Naive thymus-derived CD8-positive, alpha-beta T cell (primary cell): ENCODE results near the gene LDAH. TPM values are rescaled to one million over a fixed set of nuclear protein-coding genes. Genes with fewer than 3 reads are reported as not detected.

Source experiments
- ATAC-seq, 2 donors: fragments of 150-1000 bp; cut with Tn5 transposase in 1 of 2; sonication (Bioruptor Pico), chemical (Tn5 transposase) in 1 of 2; 1 replicate in 1 of 2; 2 replicates in 1 of 2; pipeline ENCODE4 v1.10.0; 2021; ENCODE audit warnings: mild to moderate bottlenecking in 2 of 2, moderate library complexity in 2 of 2
- POLR2A ChIA-PET: fragments of 350-600 bp; sonication (Branson Sonifier 250); formaldehyde crosslinking; loops from one replicate; lab custom pipeline; 2021; ENCODE audit warnings: antibody characterized with exemption; lab: Charles Lee
- DNase-seq, 10 donors: peaks; one replicate each; pipeline versions ENCODE4 v3.0.0 to v3.0.0-alpha.2; 2020 to 2022
- H3K27ac Mint-ChIP-seq, 10 donors: one replicate each; pipeline ENCODE4 v1.8.0; 2020 to 2022; ENCODE audit warnings: mild to moderate bottlenecking in 10 of 10, mixed read lengths in 10 of 10, moderate library complexity in 4 of 10, inconsistent platforms in 1 of 10
- H3K27me3 Mint-ChIP-seq, 5 donors: one replicate each; pipeline ENCODE4 v1.8.0; 2021 to 2022; ENCODE audit warnings: mixed read lengths in 5 of 5
- H3K36me3 Mint-ChIP-seq, 3 donors: one replicate each; pipeline ENCODE4 v1.8.0; 2020 to 2022; ENCODE audit warnings: mixed read lengths in 3 of 3, mild to moderate bottlenecking in 2 of 3, inconsistent platforms in 1 of 3
- H3K4me1 Mint-ChIP-seq, 4 donors: one replicate each; pipeline ENCODE4 v1.8.0; 2021 to 2022; ENCODE audit warnings: mixed read lengths in 4 of 4
- H3K4me3 Mint-ChIP-seq, 10 donors: one replicate each; pipeline ENCODE4 v1.8.0; 2020 to 2022; ENCODE audit warnings: mild to moderate bottlenecking in 10 of 10, mixed read lengths in 10 of 10, moderate library complexity in 6 of 10, inconsistent platforms in 1 of 10
- H3K9me3 Mint-ChIP-seq, 9 donors: one replicate each; pipeline ENCODE4 v1.8.0; 2020 to 2022; ENCODE audit warnings: mixed read lengths in 9 of 9, mild to moderate bottlenecking in 3 of 9, inconsistent platforms in 1 of 9, moderate library complexity in 1 of 9
- polyA plus RNA-seq, 3 donors: library from polyadenylated mRNA; unstranded; fragments of 300-500 nt; fragmentation: Illumina TruSeq; gene quantifications; one replicate each; pipeline ENCODE4 v1.2.3, GENCODE V29; 2021
- total RNA-seq, 8 experiments: library from RNA in 2 of 8; stranded (reverse) in 2 of 8; gene quantifications; one replicate each; pipeline ENCODE4 v1.2.3 and lab custom pipeline; 2021 to 2026

The LDAH gene
- total and polyA plus RNA-seq, 5 experiments from 2014 or later, result 10.1 to 19.7 (median 11.3) TPM

- DNase-seq, result no peak
- peak overlapping the region in 3 of 10 donors; percentile 29 to 62 (median 59) for H3K27ac Mint-ChIP-seq
- peaks cover 0 to 42% (median 7%) of the 10 kb centered on the region in 3 donors for H3K36me3 Mint-ChIP-seq
- H3K9me3 Mint-ChIP-seq, result no peaks in the 10 kb centered on the region
- POLR2A ChIA-PET, result interaction anchor here (1.2 to 3.3 kb wide), 2 partner anchors 8 to 196 kb away, joined by 5 to 16 read pairs; partner anchors contain the start of genes HS1BP3 and RHOB
- H3K4me1 Mint-ChIP-seq, result peaks cover 12 to 19% (median 16%) of the 10 kb centered on the region in 4 donors
- H3K4me3 Mint-ChIP-seq, result no peak overlapping the region
- H3K27me3 Mint-ChIP-seq, result no peaks in the 10 kb centered on the region
- no peak for ATAC-seq
Measured at GRCh38 chr2:20643060-20643459, 179.8 kb downstream of the LDAH start.

GRCh38 chr2:20642055-20642971 is 180.6 kb downstream of the LDAH start:
- no peak overlapping the region for H3K4me3 Mint-ChIP-seq

GRCh38 chr2:20641123-20641985 is 181.5 kb downstream of the LDAH start:
- H3K9me3 Mint-ChIP-seq, result no peaks in the 10 kb centered on the region
- peak overlapping the region in 2 of 10 donors; percentile 5 to 59 for H3K27ac Mint-ChIP-seq
- POLR2A ChIA-PET, result interaction anchor here (2.4 to 3.3 kb wide), 2 partner anchors 195 to 197 kb away, joined by 9 to 16 read pairs; partner anchors contain the start of gene RHOB
- H3K27me3 Mint-ChIP-seq, result no peaks in the 10 kb centered on the region
- peaks cover under 1 to 15% (median 13%) of the 10 kb centered on the region in 4 donors for H3K4me1 Mint-ChIP-seq
- peaks cover 0 to 43% (median 10%) of the 10 kb centered on the region in 3 donors for H3K36me3 Mint-ChIP-seq
- DNase-seq (no peak), ATAC-seq (no peak)
- no peak overlapping the region for H3K4me3 Mint-ChIP-seq

More at GRCh38 chr2:20642055-20642971, 180.6 kb downstream of the LDAH start:
- Mint-ChIP-seq H3K4me1 (peaks cover 5 to 17% (median 13%) of the 10 kb centered on the region in 4 donors), H3K27ac (peak overlapping the region in 2 of 10 donors; percentile 52 to 59), H3K27me3 (no peaks in the 10 kb centered on the region), H3K9me3 (no peaks in the 10 kb centered on the region), H3K36me3 (peaks cover 0 to 42% (median 10%) of the 10 kb centered on the region in 3 donors)
- peak; percentile 99 to 100 for ATAC-seq
- POLR2A ChIA-PET, result interaction anchor here (0.8 to 3.3 kb wide), 4 partner anchors 9 to 200 kb away, joined by 5 to 16 read pairs (median 10); partner anchors contain the start of genes HS1BP3 and RHOB
- DNase-seq, result peak; percentile 47 to 82 (median 74)

GRCh38 chr2:20640411-20641122 is 182.3 kb downstream of the LDAH start:
- ATAC-seq (no peak), DNase-seq (no peak)
- POLR2A ChIA-PET, result interaction anchor here (0.8 to 2.4 kb wide), 2 partner anchors 193 to 196 kb away, joined by 3 to 9 read pairs; no protein-coding TSS in a partner anchor
- Mint-ChIP-seq H3K4me1 (peaks cover 0 to 17% (median 14%) of the 10 kb centered on the region in 4 donors), H3K9me3 (no peaks in the 10 kb centered on the region), H3K27ac (no peak overlapping the region), H3K4me3 (no peak overlapping the region), H3K27me3 (no peaks in the 10 kb centered on the region), H3K36me3 (peaks cover 0 to 46% (median 16%) of the 10 kb centered on the region in 3 donors)

GRCh38 chr2:20638646-20639430 is 184.1 kb downstream of the LDAH start:
- peaks cover 0 to 38% (median 8%) of the 10 kb centered on the region in 3 donors for H3K36me3 Mint-ChIP-seq
- peak overlapping the region in 1 of 10 donors; percentile 59 for H3K27ac Mint-ChIP-seq
- ATAC-seq (no peak), DNase-seq (no peak)
- POLR2A ChIA-PET, result no interaction called here
- no peaks in the 10 kb centered on the region for H3K27me3 Mint-ChIP-seq
- H3K9me3 Mint-ChIP-seq, result no peaks in the 10 kb centered on the region
- peaks cover 0 to 13% (median 11%) of the 10 kb centered on the region in 4 donors for H3K4me1 Mint-ChIP-seq
- H3K4me3 Mint-ChIP-seq, result no peak overlapping the region

GRCh38 chr2:20638014-20638413 is 184.9 kb downstream of the LDAH start:
- H3K36me3 Mint-ChIP-seq, result peaks cover 0 to 31% (median 8%) of the 10 kb centered on the region in 3 donors
- H3K4me1 Mint-ChIP-seq, result peaks cover 0 to 13% (median 8%) of the 10 kb centered on the region in 4 donors
- H3K27me3 Mint-ChIP-seq, result no peaks in the 10 kb centered on the region
- H3K4me3 Mint-ChIP-seq, result no peak overlapping the region
- no peaks in the 10 kb centered on the region for H3K9me3 Mint-ChIP-seq
- no peak for DNase-seq
- H3K27ac Mint-ChIP-seq, result no peak overlapping the region
- ATAC-seq, result no peak
- POLR2A ChIA-PET, result no interaction called here

GRCh38 chr2:20637147-20637546 is 185.8 kb downstream of the LDAH start:
- H3K4me3 Mint-ChIP-seq, result no peak overlapping the region
- H3K9me3 Mint-ChIP-seq, result no peaks in the 10 kb centered on the region
- peaks cover 0 to 5% (median 5%) of the 10 kb centered on the region in 4 donors for H3K4me1 Mint-ChIP-seq
- H3K36me3 Mint-ChIP-seq, result peaks cover 0 to 32% (median 8%) of the 10 kb centered on the region in 3 donors
- no peaks in the 10 kb centered on the region for H3K27me3 Mint-ChIP-seq
- no peak for DNase-seq
- ATAC-seq, result no peak
- POLR2A ChIA-PET, result no interaction called here
- H3K27ac Mint-ChIP-seq, result peak overlapping the region in 1 of 10 donors; percentile 46

- DNase-seq, result peak in 7 of 10 donors; percentile 14 to 42 (median 34)
- peak; percentile 56 to 82 for ATAC-seq
- H3K4me3 Mint-ChIP-seq, result no peak overlapping the region
- peak overlapping the region in 1 of 10 donors; percentile 31 for H3K27ac Mint-ChIP-seq
- H3K9me3 Mint-ChIP-seq, result no peaks in the 10 kb centered on the region
- peaks cover 0 to 30% (median 8%) of the 10 kb centered on the region in 3 donors for H3K36me3 Mint-ChIP-seq
- peaks cover 0 to 7% (median 1%) of the 10 kb centered on the region in 4 donors for H3K4me1 Mint-ChIP-seq
- H3K27me3 Mint-ChIP-seq, result no peaks in the 10 kb centered on the region
- POLR2A ChIA-PET, result interaction anchor here (0.5 to 0.8 kb wide), 2 partner anchors 189 to 200 kb away, joined by 4 to 5 read pairs; partner anchors contain the start of gene RHOB
Measured at GRCh38 chr2:20635675-20636584, 187.0 kb downstream of the LDAH start.

- no peak overlapping the region for H3K4me3 Mint-ChIP-seq
- no peak for ATAC-seq
Measured at GRCh38 chr2:20635113-20635510, 187.8 kb downstream of the LDAH start.

GRCh38 chr2:20634507-20635112 is 188.3 kb downstream of the LDAH start:
- ATAC-seq (no peak), DNase-seq (no peak)
- POLR2A ChIA-PET, result no interaction called here
- H3K4me1 Mint-ChIP-seq, result peaks cover 0 to 7% (median 1%) of the 10 kb centered on the region in 4 donors
- H3K9me3 Mint-ChIP-seq, result no peaks in the 10 kb centered on the region
- no peak overlapping the region for H3K27ac Mint-ChIP-seq
- no peaks in the 10 kb centered on the region for H3K27me3 Mint-ChIP-seq
- H3K36me3 Mint-ChIP-seq, result peaks cover 0 to 23% (median 8%) of the 10 kb centered on the region in 3 donors
- no peak overlapping the region for H3K4me3 Mint-ChIP-seq

More at GRCh38 chr2:20635113-20635510, 187.8 kb downstream of the LDAH start:
- Mint-ChIP-seq H3K4me1 (peaks cover 0 to 7% (median 1%) of the 10 kb centered on the region in 4 donors), H3K27ac (no peak overlapping the region), H3K9me3 (no peaks in the 10 kb centered on the region), H3K36me3 (peaks cover 0 to 24% (median 8%) of the 10 kb centered on the region in 3 donors), H3K27me3 (no peaks in the 10 kb centered on the region)
- no peak for DNase-seq
- POLR2A ChIA-PET, result no interaction called here
